H1 (cell line): Measurements from ENCODE around the gene ID1. TPM values are rescaled to one million over a fixed set of nuclear protein-coding genes. Genes with fewer than 3 reads are reported as not detected.

Experiments used
- CTCF ChIA-PET: fragments of 300-600 bp; sonication (Branson Sonifier 250); formaldehyde crosslinking; loops from one replicate; lab custom pipeline; 2021; ENCODE audit not compliant: partially characterized antibody; lab: Charles Lee
- POLR2A ChIA-PET: fragments of 300-600 bp; sonication (Branson Sonifier 250); formaldehyde crosslinking; loops from one replicate; lab custom pipeline; 2021; ENCODE audit warnings: inconsistent platforms; ENCODE audit not compliant: partially characterized antibody; lab: Charles Lee
- DNase-seq, 2 experiments: peaks; one replicate each; pipeline versions ENCODE4 v3.0.0 to v3.0.0-alpha.2; 2010 to 2022; ENCODE audit warnings: low spot score in 2 of 2, low read depth in 1 of 2, mixed read lengths in 1 of 2
- FAIRE-seq: peaks from 2 replicates; lab custom pipeline; 2011; peaks lifted over from hg19 to GRCh38; lab: Jason Lieb, UNC
- H2AFZ ChIP-seq: 2 replicates; pipeline ENCODE4 v1.8.1; 2012; ENCODE audit warnings: low read length, inconsistent platforms
- H2AK5ac ChIP-seq: 2 replicates; pipeline ENCODE4 v1.6.1; 2013; ENCODE audit warnings: low read depth, low read length
- H2BK120ac ChIP-seq: replicated peaks from 2 replicates; pipeline ENCODE3; 2013; ENCODE audit warnings: low read depth, low read length, inconsistent platforms
- H2BK12ac ChIP-seq: 2 replicates; pipeline ENCODE4 v1.6.1; 2013; ENCODE audit warnings: low read depth, low read length
- H2BK15ac ChIP-seq: 2 replicates; pipeline ENCODE4 v1.6.1; 2013; ENCODE audit warnings: low read length
- H2BK20ac ChIP-seq: 2 replicates; pipeline ENCODE4 v1.6.1; 2013; ENCODE audit warnings: low read length
- H2BK5ac ChIP-seq: 2 replicates; pipeline ENCODE4 v1.6.1; 2013; ENCODE audit warnings: low read depth, low read length
- H3K14ac ChIP-seq: 2 replicates; pipeline ENCODE4 v1.6.1; 2013; ENCODE audit warnings: inconsistent platforms; ENCODE audit not compliant: insufficient read length
- H3K18ac ChIP-seq: 2 replicates; pipeline ENCODE4 v1.6.1; 2013; ENCODE audit warnings: low read length; ENCODE audit errors: extremely low read depth
- H3K23ac ChIP-seq: 2 replicates; pipeline ENCODE4 v1.6.1; 2013; ENCODE audit warnings: inconsistent platforms; ENCODE audit not compliant: insufficient read length
- H3K23me2 ChIP-seq: 2 replicates; pipeline ENCODE4 v1.6.1; 2013; ENCODE audit warnings: low read depth, low read length
- H3K27ac ChIP-seq: 2 replicates; pipeline ENCODE4 v1.6.1; 2011; ENCODE audit warnings: low read depth, low read length, inconsistent platforms
- H3K27me3 ChIP-seq, 4 experiments: replicated peaks in 1 of 4; 1 replicate in 1 of 4; 2 replicates in 3 of 4; pipeline versions ENCODE4 v1.6.1 to v1.8.1; 2011 to 2013; ENCODE audit warnings: low read length in 3 of 4, mild to moderate bottlenecking in 3 of 4, inconsistent platforms in 2 of 4, mixed read lengths in 2 of 4, moderate library complexity in 1 of 4; ENCODE audit not compliant: control insufficient read depth in 3 of 4, insufficient read depth in 3 of 4; ENCODE audit errors: extremely low read depth in 1 of 4
- H3K36me3 ChIP-seq, 4 experiments: 2 replicates each; pipeline versions ENCODE4 v1.6.1 to v1.8.1; 2011 to 2013; ENCODE audit warnings: mild to moderate bottlenecking in 4 of 4, low read length in 3 of 4, moderate library complexity in 2 of 4, control low read depth in 1 of 4, inconsistent platforms in 1 of 4; ENCODE audit not compliant: insufficient read depth in 4 of 4, control insufficient read depth in 2 of 4
- H3K4ac ChIP-seq: replicated peaks from 2 replicates; pipeline ENCODE3; 2013; ENCODE audit warnings: low read length, low read depth, mixed read lengths, inconsistent platforms; ENCODE audit not compliant: insufficient read length
- H3K4me1 ChIP-seq, 4 experiments: replicated peaks in 1 of 4; 1 replicate in 1 of 4; 2 replicates in 3 of 4; pipeline versions ENCODE4 v1.6.1 to v1.8.1; 2011 to 2013; ENCODE audit warnings: low read length in 3 of 4, inconsistent platforms in 2 of 4, mixed read lengths in 1 of 4; ENCODE audit not compliant: insufficient read depth in 4 of 4, control insufficient read depth in 3 of 4
- H3K4me2 ChIP-seq, 2 experiments: 2 replicates each; pipeline versions ENCODE4 v1.6.1 to v1.8.1; 2011 to 2013; ENCODE audit warnings: low read depth in 2 of 2, low read length in 2 of 2, control low read depth in 1 of 2, inconsistent platforms in 1 of 2, mild to moderate bottlenecking in 1 of 2; ENCODE audit not compliant: insufficient read depth in 1 of 2
- H3K4me3 ChIP-seq, 4 experiments: fragments of 200-600, 300-600 bp in 1 of 4; sonication (generic), shearing (Covaris generic), sonication (Bioruptor Twin) in 1 of 4; 2 replicates each; pipeline versions ENCODE4 v1.5.1 to v1.8.1; 2011 to 2016; ENCODE audit warnings: low read length in 4 of 4, low read depth in 3 of 4, control low read depth in 2 of 4, inconsistent platforms in 2 of 4, mild to moderate bottlenecking in 2 of 4, mixed read lengths in 1 of 4, moderate library complexity in 1 of 4; ENCODE audit not compliant: insufficient read depth in 2 of 4; ENCODE audit errors: extremely low read depth in 1 of 4
- H3K56ac ChIP-seq: replicated peaks from 2 replicates; pipeline ENCODE3; 2013; ENCODE audit warnings: low read depth, mild to moderate bottlenecking, mixed read lengths, low read length, inconsistent platforms; ENCODE audit not compliant: insufficient read length
- H3K79me1 ChIP-seq: 2 replicates; pipeline ENCODE4 v1.6.1; 2013; ENCODE audit warnings: low read depth, low read length, control low read depth
- H3K79me2 ChIP-seq, 2 experiments: 2 replicates each; pipeline versions ENCODE4 v1.6.1 to v1.8.1; 2012 to 2013; ENCODE audit warnings: low read length in 2 of 2, mild to moderate bottlenecking in 2 of 2, inconsistent platforms in 1 of 2; ENCODE audit not compliant: insufficient read depth in 2 of 2, control insufficient read depth in 1 of 2
- H3K9ac ChIP-seq, 4 experiments: replicated peaks in 1 of 4; 1 replicate in 1 of 4; 2 replicates in 3 of 4; pipeline versions ENCODE4 v1.6.1 to v1.8.1; 2011 to 2013; ENCODE audit warnings: low read depth in 3 of 4, low read length in 3 of 4, control low read depth in 2 of 4, mild to moderate bottlenecking in 2 of 4, moderate library complexity in 2 of 4, inconsistent platforms in 1 of 4; ENCODE audit errors: extremely low read depth in 1 of 4
- H3K9me3 ChIP-seq, 2 experiments: 2 replicates each; pipeline versions ENCODE4 v1.6.1 to v1.8.1; 2012 to 2013; ENCODE audit warnings: mild to moderate bottlenecking in 2 of 2, moderate library complexity in 2 of 2, control low read depth in 1 of 2, inconsistent platforms in 1 of 2, low read depth in 1 of 2, low read length in 1 of 2, mixed read lengths in 1 of 2; ENCODE audit not compliant: insufficient read depth in 2 of 2
- H4K20me1 ChIP-seq, 2 experiments: replicated peaks in 1 of 2; 2 replicates each; pipeline versions ENCODE3 to v1.8.1; 2011 to 2013; ENCODE audit warnings: inconsistent platforms in 2 of 2, low read length in 2 of 2, mild to moderate bottlenecking in 1 of 2; ENCODE audit not compliant: insufficient read depth in 2 of 2, control insufficient read depth in 1 of 2
- H4K5ac ChIP-seq: 2 replicates; pipeline ENCODE4 v1.6.1; 2013; ENCODE audit warnings: low read length, low read depth, mixed read lengths, inconsistent platforms; ENCODE audit not compliant: insufficient read length
- H4K8ac ChIP-seq: 2 replicates; pipeline ENCODE4 v1.8.0; 2013; ENCODE audit warnings: mild to moderate bottlenecking, moderate library complexity, low read length, inconsistent platforms; ENCODE audit not compliant: insufficient read depth; ENCODE audit errors: extremely low read depth
- H4K91ac ChIP-seq: replicated peaks from 2 replicates; pipeline ENCODE3; 2013; ENCODE audit warnings: low read length, mixed read lengths, inconsistent platforms; ENCODE audit not compliant: insufficient read length
- BCL11A ChIP-seq, 2 experiments: IDR thresholded peaks; one replicate each; pipeline ENCODE4 v1.6.1; 2011; ENCODE audit warnings: low read depth in 2 of 2, low read length in 2 of 2, mild to moderate bottlenecking in 2 of 2
- CBX5 ChIP-seq: fragments of 300-800, 300-1000 bp; sonication (generic); IDR thresholded peaks from 2 replicates; pipeline ENCODE4 v1.7.1; 2016; ENCODE audit warnings: antibody characterized with exemption, low read length, low read depth
- CEBPB ChIP-seq: IDR thresholded peaks from 2 replicates; pipeline ENCODE4 v1.6.1; 2012; ENCODE audit warnings: low read depth, low read length
- EZH2 ChIP-seq: fragments of 200-600 bp; sonication (generic); IDR thresholded peaks from 2 replicates; pipeline ENCODE4 v1.7.1; 2012; ENCODE audit warnings: low read depth, mild to moderate bottlenecking, moderate library complexity, low read length, inconsistent platforms; ENCODE audit not compliant: severe bottlenecking
- JUND ChIP-seq: IDR thresholded peaks from 2 replicates; pipeline ENCODE4 v1.6.1; 2011; ENCODE audit warnings: mild to moderate bottlenecking, improper control_type of control experiment, low read length
- RNF2 ChIP-seq: fragments of 200-900, 300-1000 bp; sonication (generic); IDR thresholded peaks from 2 replicates; pipeline ENCODE4 v1.7.1; 2016; ENCODE audit warnings: borderline replicate concordance, low read depth, mild to moderate bottlenecking, antibody characterized with exemption, low read length; ENCODE audit not compliant: poor library complexity, severe bottlenecking; ENCODE audit errors: missing control alignments
- SP1 ChIP-seq: IDR thresholded peaks from 2 replicates; pipeline ENCODE4 v1.6.1; 2011; ENCODE audit warnings: low read depth, low read length
- TBP ChIP-seq: IDR thresholded peaks from 2 replicates; pipeline ENCODE4 v1.6.1; 2011; ENCODE audit warnings: low read depth, low read length, improper control_type of control experiment
- YY1 ChIP-seq: IDR thresholded peaks from 2 replicates; pipeline ENCODE4 v1.6.1; 2011; ENCODE audit warnings: low read depth, mild to moderate bottlenecking, low read length
- WGBS, 2 experiments: shearing (Covaris generic) in 1 of 2; methylation state at CpG; one replicate each; pipeline versions ENCODE4 v1.1.6 to v1.1.7; 2013 to 2015; ENCODE audit warnings: low lambda C conversion rate in 2 of 2, mixed read lengths in 2 of 2, inconsistent platforms in 1 of 2, low coverage in 1 of 2, missing lambda C conversion rate in 1 of 2; ENCODE audit not compliant: insufficient replicate concordance in 2 of 2, insufficient coverage in 1 of 2, insufficient read length in 1 of 2; ENCODE audit errors: extremely low coverage in 1 of 2, missing lambda C conversion rate in 1 of 2; 5-methylcytosine and 5-hydroxymethylcytosine counted together
- polyA plus RNA-seq, 7 experiments: library from polyadenylated mRNA; depleted of rRNA in 3 of 7; stranded (reverse) in 5 of 7; unstranded in 2 of 7; fragments of >200 nt in 5 of 7; fragments of 200-250 nt in 2 of 7; gene quantifications; 1 replicate in 5 of 7; 2 replicates in 1 of 7; 4 replicates in 1 of 7; pipeline versions ENCODE4 v1.2.1 to v1.2.3, GENCODE V29; 2011 to 2013; ENCODE audit warnings: missing spikeins in 2 of 7, mixed read lengths in 2 of 7
- total RNA-seq: library from RNA; stranded (reverse); fragmentation: NEBNext Ultra II Directional; extraction: Animal tissue kit (Norgen Biotek cat#: 25700); gene quantifications from 2 replicates; pipeline ENCODE4 v1.2.1, GENCODE V29; 2021
- TF ChIP-seq, protein P1 (sequence below): IDR thresholded peaks from 2 replicates; pipeline ENCODE4 v1.6.1; 2011; ENCODE audit warnings: low read depth, mild to moderate bottlenecking, low read length; ENCODE audit not compliant: insufficient read depth
- TF ChIP-seq, protein P2 (sequence below): IDR thresholded peaks from 2 replicates; pipeline ENCODE4 v1.6.1; 2012; ENCODE audit warnings: inconsistent platforms

Gene ID1
- total and polyA plus RNA-seq, 2 of the 8 experiments (the other 6 are each of a cell fraction or from before 2014, with no cell fraction given), result 120 to 357 TPM

- Histone ChIP-seq H3K18ac (no peak overlapping the region), H3K27me3 (no peaks in the 10 kb centered on the region), H3K79me1 (no peaks in the 10 kb centered on the region), H3K9ac (0 out of 7 replicates have a peak overlapping the region, but pooled peaks of 1 of the 4 experiments have one; percentile 3), H3K56ac (no peak overlapping the region), H2BK20ac (no peak overlapping the region), H2AK5ac (no peak overlapping the region), H3K9me3 (no peaks in the 10 kb centered on the region), H3K4me3 (no peak overlapping the region), H2AFZ (no peak overlapping the region), H4K91ac (no peak overlapping the region), H3K4me1 (peaks cover 0 to 6% (median under 1%) of the 10 kb centered on the region in 4 experiments; a peak in 3 of 7 replicates), H3K23ac (no peak overlapping the region), H4K8ac (no peak overlapping the region), H3K79me2 (no peaks in the 10 kb centered on the region)
- 51% methylated on average over 2 of the region's 2 CpGs; no CpG with 5 or more reads in 1 of the 2 experiments for WGBS, 2 experiments
- no peak for DNase-seq
- FAIRE-seq, result no peak
- CTCF ChIA-PET, result interaction anchor here (0.6 to 30.5 kb wide), 23 partner anchors 9 to 169 kb away, joined by 3 to 1559 read pairs (median 6); partner anchors contain the start of gene ID1
- POLR2A ChIA-PET, result interaction anchor here (1.1 to 24.3 kb wide), 5 partner anchors 9 to 48 kb away, joined by 3 to 1033 read pairs (median 24); partner anchors contain the start of gene ID1
- TF ChIP-seq, protein P1, sequence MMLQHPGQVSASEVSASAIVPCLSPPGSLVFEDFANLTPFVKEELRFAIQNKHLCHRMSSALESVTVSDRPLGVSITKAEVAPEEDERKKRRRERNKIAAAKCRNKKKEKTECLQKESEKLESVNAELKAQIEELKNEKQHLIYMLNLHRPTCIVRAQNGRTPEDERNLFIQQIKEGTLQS, result no peak
- TF ChIP-seq JUND, result no peak
- TF ChIP-seq BCL11A (IDR thresholded peaks at IDR 0.05; ENCODE audit: low read depth in 2 of 2, low read length in 2 of 2), result no peak
- TF ChIP-seq RNF2, result no peak
- TF ChIP-seq, protein P2, sequence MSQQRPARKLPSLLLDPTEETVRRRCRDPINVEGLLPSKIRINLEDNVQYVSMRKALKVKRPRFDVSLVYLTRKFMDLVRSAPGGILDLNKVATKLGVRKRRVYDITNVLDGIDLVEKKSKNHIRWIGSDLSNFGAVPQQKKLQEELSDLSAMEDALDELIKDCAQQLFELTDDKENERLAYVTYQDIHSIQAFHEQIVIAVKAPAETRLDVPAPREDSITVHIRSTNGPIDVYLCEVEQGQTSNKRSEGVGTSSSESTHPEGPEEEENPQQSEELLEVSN, result no peak
- TF ChIP-seq YY1, result no peak
- no peak for TF ChIP-seq SP1
- TF ChIP-seq TBP, result no peak
- TF ChIP-seq CBX5, result no peak
- no peak for TF ChIP-seq CEBPB
- no peak for TF ChIP-seq EZH2
- TF ChIP-seq, all 59 proteins: peak for 0
- H3K27ac ChIP-seq, result 0 out of 2 replicates have a peak overlapping the region, but pooled peaks have one; percentile 24
- H2BK5ac ChIP-seq, result no peak overlapping the region
- no peak overlapping the region for H2BK12ac ChIP-seq
- no peak overlapping the region for H3K4me2 ChIP-seq
- no peak overlapping the region for H2BK15ac ChIP-seq
- no peak overlapping the region for H3K4ac ChIP-seq
- peaks cover 2% of the 10 kb centered on the region in 2 experiments for H4K20me1 ChIP-seq
- peaks cover 30 to 44% (median 42%) of the 10 kb centered on the region in 4 experiments for H3K36me3 ChIP-seq
- H2BK120ac ChIP-seq, result no peak overlapping the region
- H3K23me2 ChIP-seq, result no peaks in the 10 kb centered on the region
- no peak overlapping the region for H4K5ac ChIP-seq
- H3K14ac ChIP-seq, result no peak overlapping the region
Measured at GRCh38 chr20:31559704-31560093, 45.4 kb upstream of the ID1 start.
